Dendritic cell treated with granulocyte-macrophage colony-stimulating factor and Interleukin-4, amounts not matched to agents 40 ng/mL and 50 ng/mL, for 4 days (primary cell): ENCODE results near the gene SLC11A2.
"Not testable (repeated sequence)": the region's sequence is repeated elsewhere in the genome, so short reads cannot be mapped to it uniquely, and the experiment has no call there.

Experiments
- H3K27ac Mint-ChIP-seq: one replicate; pipeline ENCODE4 v1.8.0; 2022; ENCODE audit warnings: mild to moderate bottlenecking, mixed read lengths
- H3K27me3 Mint-ChIP-seq: one replicate; pipeline ENCODE4 v1.8.0; 2022; ENCODE audit warnings: mild to moderate bottlenecking, mixed read lengths
- H3K36me3 Mint-ChIP-seq: one replicate; pipeline ENCODE4 v1.8.0; 2022; ENCODE audit warnings: low read depth, mixed read lengths
- H3K4me1 Mint-ChIP-seq: one replicate; pipeline ENCODE4 v1.8.0; 2022; ENCODE audit warnings: low read depth, mixed read lengths
- H3K4me3 Mint-ChIP-seq: one replicate; pipeline ENCODE4 v1.8.0; 2022; ENCODE audit warnings: mild to moderate bottlenecking, moderate library complexity, mixed read lengths
- H3K9me3 Mint-ChIP-seq: one replicate; pipeline ENCODE4 v1.8.0; 2022; ENCODE audit warnings: mixed read lengths
- intact Hi-C: fragments of 100-400 bp; cut with micrococcal nuclease; formaldehyde crosslinking; loops from one replicate; pipeline ENCODE4 v1.15.0; 2022

Gene SLC11A2

GRCh38 chr12:50934981-50935807 lies 91.0 kb downstream of the SLC11A2 start:
- H3K27me3 Mint-ChIP-seq = no peaks in the 10 kb centered on the region
- H3K4me3 Mint-ChIP-seq = peak overlapping the region; percentile 13
- H3K4me1 Mint-ChIP-seq = peaks cover 46% of the 10 kb centered on the region
- intact Hi-C loops = no loop called here
- peaks cover 58% of the 10 kb centered on the region for H3K36me3 Mint-ChIP-seq
- no peaks in the 10 kb centered on the region for H3K9me3 Mint-ChIP-seq
- H3K27ac Mint-ChIP-seq = peak overlapping the region; percentile 79

DNA sequence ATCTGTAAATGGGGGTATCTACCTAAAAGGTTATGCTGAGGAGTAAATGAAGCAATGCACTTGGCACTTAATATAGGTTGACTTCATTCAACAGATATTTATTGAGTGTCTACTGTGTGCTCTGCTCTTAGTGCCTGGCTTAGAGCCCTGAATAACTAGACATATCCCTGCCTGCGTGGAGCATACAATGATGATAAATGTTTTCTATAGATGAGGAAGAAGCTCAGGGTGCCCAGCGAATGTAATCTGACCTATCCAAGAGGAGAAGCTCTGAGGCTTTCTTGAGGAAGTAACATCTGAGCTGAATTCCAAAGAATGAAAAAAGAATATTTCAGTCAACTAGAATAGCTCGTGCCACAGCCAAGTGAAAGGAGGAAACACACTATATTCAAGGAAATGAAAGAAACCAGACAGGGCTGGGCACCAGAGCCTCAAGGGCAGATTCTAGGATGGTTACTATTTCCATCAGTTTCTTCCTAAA lies 91.8 kb downstream of the SLC11A2 start:
- H3K36me3 Mint-ChIP-seq = peaks cover 66% of the 10 kb centered on the region
- H3K4me1 Mint-ChIP-seq = peaks cover 54% of the 10 kb centered on the region
- peak overlapping the region; percentile 30 for H3K4me3 Mint-ChIP-seq
- H3K9me3 Mint-ChIP-seq = no peaks in the 10 kb centered on the region
- H3K27me3 Mint-ChIP-seq = no peaks in the 10 kb centered on the region
- intact Hi-C loops = no loop called here
- peak overlapping the region; percentile 79 for H3K27ac Mint-ChIP-seq

DNA sequence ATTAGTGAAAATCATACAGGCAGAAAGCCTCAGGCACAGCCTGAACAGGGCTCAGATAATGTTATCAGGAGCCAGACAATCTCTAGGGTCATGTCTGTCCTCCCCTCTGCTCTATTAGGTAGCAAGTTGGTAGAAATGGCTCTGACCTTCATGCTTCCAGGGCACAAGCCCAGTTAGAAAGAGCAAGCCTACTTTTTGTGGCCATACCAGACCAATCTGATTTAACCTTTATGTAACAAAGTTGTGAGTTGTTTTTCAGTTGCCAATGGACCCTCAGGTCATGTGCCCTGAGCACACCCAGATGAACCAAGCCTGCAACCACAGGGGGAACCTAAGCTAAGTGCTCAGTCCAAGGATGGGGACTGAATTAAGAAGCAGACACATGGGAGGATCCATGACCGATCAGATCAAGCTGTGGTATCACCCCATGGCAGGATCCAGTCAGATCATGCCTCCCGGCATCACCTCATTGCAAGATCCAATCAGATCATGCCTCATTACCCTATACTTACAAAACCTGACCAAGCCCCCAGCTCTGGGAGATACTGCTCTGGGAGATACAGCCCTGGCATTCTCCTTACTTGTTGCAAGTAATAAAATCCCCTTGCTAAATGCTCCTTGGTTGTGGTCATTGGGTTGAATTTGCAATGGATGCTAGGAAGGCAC lies 92.6 kb downstream of the SLC11A2 start:
- no peaks in the 10 kb centered on the region for H3K27me3 Mint-ChIP-seq
- H3K4me3 Mint-ChIP-seq = peak overlapping the region; percentile 2
- peak overlapping the region; percentile 79 for H3K27ac Mint-ChIP-seq
- no peaks in the 10 kb centered on the region for H3K9me3 Mint-ChIP-seq
- H3K36me3 Mint-ChIP-seq = peaks cover 70% of the 10 kb centered on the region
- intact Hi-C loops = no loop called here
- H3K4me1 Mint-ChIP-seq = peaks cover 60% of the 10 kb centered on the region

DNA sequence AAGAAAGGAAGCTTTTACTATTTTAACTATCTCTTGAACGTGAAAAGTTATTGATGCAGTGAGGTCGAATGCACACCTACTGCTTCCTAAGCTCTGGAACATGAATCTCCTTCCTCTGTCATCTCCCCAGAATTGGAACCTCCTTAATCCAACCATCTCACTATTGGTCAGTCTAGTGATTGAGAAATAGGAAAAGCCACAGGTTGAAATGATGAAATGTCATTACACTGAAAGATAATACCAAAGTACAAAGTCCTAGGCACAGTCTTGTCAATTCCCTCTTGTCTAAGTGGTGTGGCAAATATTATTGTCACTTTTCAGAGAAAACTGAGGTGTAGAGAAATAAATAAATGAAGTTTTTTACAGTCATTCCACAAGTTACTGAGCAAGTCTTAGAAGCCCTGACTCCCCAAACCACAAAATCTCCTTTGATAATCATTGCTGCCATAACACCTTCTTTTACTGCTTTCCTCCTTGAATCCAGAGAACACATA lies 93.3 kb downstream of the SLC11A2 start:
- H3K27me3 Mint-ChIP-seq = no peaks in the 10 kb centered on the region
- H3K4me3 Mint-ChIP-seq = no peak overlapping the region
- intact Hi-C loops = no loop called here
- H3K27ac Mint-ChIP-seq = peak overlapping the region; percentile 79
- no peaks in the 10 kb centered on the region for H3K9me3 Mint-ChIP-seq
- peaks cover 68% of the 10 kb centered on the region for H3K4me1 Mint-ChIP-seq
- H3K36me3 Mint-ChIP-seq = peaks cover 70% of the 10 kb centered on the region

GRCh38 chr12:50930477-50930876 lies 95.7 kb downstream of the SLC11A2 start:
- peak overlapping the region; percentile 50 for H3K27ac Mint-ChIP-seq

DNA sequence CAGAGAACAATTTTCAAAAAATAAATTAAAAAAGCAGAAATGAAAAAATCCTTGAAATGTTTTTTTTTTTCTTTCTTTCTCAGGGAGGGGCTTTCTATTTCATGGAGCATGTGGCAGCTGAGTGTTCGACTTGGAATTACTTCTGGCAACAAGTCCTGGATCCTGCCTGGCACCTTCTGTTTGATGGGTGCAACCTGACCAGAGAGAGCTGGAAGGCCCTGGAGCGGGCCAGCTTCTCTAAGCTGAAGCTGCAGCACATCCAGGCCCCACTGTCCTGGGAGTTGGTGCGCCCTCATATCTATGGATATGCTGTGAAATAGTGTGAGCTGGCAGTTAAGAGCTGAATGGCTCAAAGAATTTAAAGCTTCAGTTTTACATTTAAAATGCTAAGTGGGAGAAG lies 96.4 kb downstream of the SLC11A2 start:
- no peak overlapping the region for H3K4me3 Mint-ChIP-seq
- peaks cover 82% of the 10 kb centered on the region for H3K36me3 Mint-ChIP-seq
- intact Hi-C loops = loop anchor here (5.0 kb wide), 4 partner anchors 77 to 163 kb away; partner anchors contain the start of gene SLC11A2
- H3K9me3 Mint-ChIP-seq = no peaks in the 10 kb centered on the region
- no peaks in the 10 kb centered on the region for H3K27me3 Mint-ChIP-seq
- H3K4me1 Mint-ChIP-seq = peaks cover 62% of the 10 kb centered on the region
- no peak overlapping the region for H3K27ac Mint-ChIP-seq

More at GRCh38 chr12:50930477-50930876, 95.7 kb downstream of the SLC11A2 start:
- H3K9me3 Mint-ChIP-seq, intact Hi-C loops, H3K4me3 Mint-ChIP-seq, H3K27me3 Mint-ChIP-seq: not testable (repeated sequence)
- H3K36me3 Mint-ChIP-seq = peaks cover 75% of the 10 kb centered on the region
- peaks cover 62% of the 10 kb centered on the region for H3K4me1 Mint-ChIP-seq
